ENCODE data around the gene ABR.
"Not testable (repeated sequence)": the region's sequence is repeated elsewhere in the genome, so short reads cannot be mapped to it uniquely, and the experiment has no call there.

Gene ABR

GRCh38 chr17:1000597-1001461, 179.0 kb downstream of the ABR start:
- H3K36me3 ChIP-seq (replicated peaks; ENCODE audit: low read depth, low read length): peaks cover 10% of the 10 kb centered on the region
- no peak overlapping the region for H3K27ac ChIP-seq (ENCODE audit: low read length)
- H3K4me3 ChIP-seq (ENCODE audit: low read length): no peak overlapping the region
- H3K4me2 ChIP-seq (ENCODE audit: low read length): no peak overlapping the region
- no peaks in the 10 kb centered on the region for H3K27me3 ChIP-seq (ENCODE audit: low read depth, low read length)
- H3K9ac ChIP-seq (ENCODE audit: low read length): no peak overlapping the region
- no peaks in the 10 kb centered on the region for H4K20me1 ChIP-seq (ENCODE audit: insufficient read depth, low read length)
- H2AFZ ChIP-seq (ENCODE audit: low read depth, low read length): no peak overlapping the region
- peaks cover 8% of the 10 kb centered on the region for H3K4me1 ChIP-seq (ENCODE audit: low read length)
- H3K9me3 ChIP-seq (ENCODE audit: insufficient read depth, low read length): no peaks in the 10 kb centered on the region
- peaks cover 18% of the 10 kb centered on the region for H3K79me2 ChIP-seq (ENCODE audit: low read length)
- TF ChIP-seq CTCF (IDR thresholded peaks at IDR 0.05; ENCODE audit: low read depth, low read length) (no peak), EZH2phosphoT487 (IDR thresholded peaks at IDR 0.05; ENCODE audit: low read depth) (no peak)

GRCh38 chr17:998111-998510, 181.7 kb downstream of the ABR start:
- H2AFZ ChIP-seq (ENCODE audit: low read depth, low read length): no peak overlapping the region
- no peaks in the 10 kb centered on the region for H3K27me3 ChIP-seq (ENCODE audit: low read depth, low read length)
- peak overlapping the region; percentile 88 for H3K4me2 ChIP-seq (ENCODE audit: low read length)
- no peak overlapping the region for H3K27ac ChIP-seq (ENCODE audit: low read length)
- H4K20me1 ChIP-seq (ENCODE audit: insufficient read depth, low read length): no peaks in the 10 kb centered on the region
- H3K79me2 ChIP-seq (ENCODE audit: low read length): peaks cover 18% of the 10 kb centered on the region
- H3K9ac ChIP-seq (ENCODE audit: low read length): peak overlapping the region; percentile 92; the same call in 1 of the 2 replicates
- peaks cover 8% of the 10 kb centered on the region for H3K4me1 ChIP-seq (ENCODE audit: low read length)
- no peaks in the 10 kb centered on the region for H3K9me3 ChIP-seq (ENCODE audit: insufficient read depth, low read length)
- TF ChIP-seq EZH2phosphoT487 (IDR thresholded peaks at IDR 0.05; ENCODE audit: low read depth): no peak
- TF ChIP-seq CTCF (IDR thresholded peaks at IDR 0.05; ENCODE audit: low read depth, low read length): no peak
- peaks cover 10% of the 10 kb centered on the region for H3K36me3 ChIP-seq (replicated peaks; ENCODE audit: low read depth, low read length)
- H3K4me3 ChIP-seq (ENCODE audit: low read length): peak overlapping the region; percentile 98

GRCh38 chr17:996554-997344, 183.0 kb downstream of the ABR start, which contains the start of gene TIMM22:
TIMM22 (plus strand) TSS chr17:997129; CDS start chr17:997143, 14 bp downstream.
- Histone ChIP-seq H3K9me3 (ENCODE audit: insufficient read depth, low read length) (no peaks in the 10 kb centered on the region), H3K4me2 (ENCODE audit: low read length) (peak within 1 kb of the TSS; percentile 88), H3K79me2 (ENCODE audit: low read length) (peaks cover 18% of the 10 kb centered on the region), H2AFZ (ENCODE audit: low read depth, low read length) (peak within 1 kb of the TSS; percentile 99), H3K9ac (ENCODE audit: low read length) (peak within 1 kb of the TSS; percentile 92), H4K20me1 (ENCODE audit: insufficient read depth, low read length) (no peaks in the 10 kb centered on the region), H3K4me3 (ENCODE audit: low read length) (peak within 1 kb of the TSS; percentile 98), H3K27ac (ENCODE audit: low read length) (peak within 1 kb of the TSS; percentile 71), H3K27me3 (ENCODE audit: low read depth, low read length) (no peaks in the 10 kb centered on the region), H3K4me1 (ENCODE audit: low read length) (peaks cover 8% of the 10 kb centered on the region), H3K36me3 (replicated peaks; ENCODE audit: low read depth, low read length) (peaks cover 7% of the 10 kb centered on the region)
- peak; percentile 68 for TF ChIP-seq CTCF (IDR thresholded peaks at IDR 0.05; ENCODE audit: low read depth, low read length)
- no peak for TF ChIP-seq EZH2phosphoT487 (IDR thresholded peaks at IDR 0.05; ENCODE audit: low read depth)

- H3K9me3 ChIP-seq (ENCODE audit: insufficient read depth, low read length); H2AFZ ChIP-seq (ENCODE audit: low read depth, low read length); H3K4me3 ChIP-seq (ENCODE audit: low read length); H3K27me3 ChIP-seq (ENCODE audit: low read depth, low read length); H4K20me1 ChIP-seq (ENCODE audit: insufficient read depth, low read length); H3K4me2 ChIP-seq (ENCODE audit: low read length); H3K9ac ChIP-seq (ENCODE audit: low read length); H3K27ac ChIP-seq (ENCODE audit: low read length); H3K36me3 ChIP-seq (replicated peaks; ENCODE audit: low read depth, low read length); H3K4me1 ChIP-seq (ENCODE audit: low read length): not testable (repeated sequence)
- peaks cover 18% of the 10 kb centered on the region for H3K79me2 ChIP-seq (ENCODE audit: low read length)
These were observed 184.5 kb downstream of the ABR start for GRCh38 chr17:995324-995723.

Measured in OCI-LY3 (cell line).